Amniotic epithelial cell (primary cell): ENCODE results near the gene ZNF710.
"Not testable (repeated sequence)": the region's sequence is repeated elsewhere in the genome, so short reads cannot be mapped to it uniquely, and the experiment has no call there.

ENCODE experiments used
- DNase-seq: peaks from one replicate; pipeline ENCODE4 v3.0.0-alpha.2; 2010; ENCODE audit warnings: low read depth

The ZNF710 gene

GRCh38 chr15:90101969-90102890 lies 101.1 kb downstream of the ZNF710 start, which contains the start of gene IDH2:
TSS of gene IDH2 (minus strand) at chr15:90102468. CDS start at chr15:90102390, 78 bp downstream.
- peak; percentile 71 for DNase-seq

- no peak for DNase-seq
Observed at GRCh38 chr15:90103701-90104329, 102.7 kb downstream of the ZNF710 start.

DNA sequence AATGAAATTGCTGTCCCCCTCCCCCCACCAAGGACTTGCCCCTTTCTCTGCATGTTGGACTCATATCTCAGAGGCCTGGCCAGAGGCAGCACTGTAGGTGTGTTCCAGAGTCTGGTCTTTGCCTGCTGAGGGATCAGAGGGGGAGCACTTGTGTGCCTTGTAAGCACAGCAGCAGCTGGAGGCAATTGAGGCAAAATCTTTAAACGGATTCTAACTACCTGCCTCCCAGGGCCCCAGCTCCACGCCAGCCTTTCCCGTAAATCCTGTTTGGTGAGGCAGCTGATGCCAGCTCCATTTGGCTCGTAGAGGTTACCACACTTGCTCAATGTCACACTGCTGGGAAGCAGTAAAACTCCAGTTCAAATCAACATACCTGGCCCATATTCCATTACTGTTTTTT lies 103.4 kb downstream of the ZNF710 start:
- DNase-seq: no peak

DNA sequence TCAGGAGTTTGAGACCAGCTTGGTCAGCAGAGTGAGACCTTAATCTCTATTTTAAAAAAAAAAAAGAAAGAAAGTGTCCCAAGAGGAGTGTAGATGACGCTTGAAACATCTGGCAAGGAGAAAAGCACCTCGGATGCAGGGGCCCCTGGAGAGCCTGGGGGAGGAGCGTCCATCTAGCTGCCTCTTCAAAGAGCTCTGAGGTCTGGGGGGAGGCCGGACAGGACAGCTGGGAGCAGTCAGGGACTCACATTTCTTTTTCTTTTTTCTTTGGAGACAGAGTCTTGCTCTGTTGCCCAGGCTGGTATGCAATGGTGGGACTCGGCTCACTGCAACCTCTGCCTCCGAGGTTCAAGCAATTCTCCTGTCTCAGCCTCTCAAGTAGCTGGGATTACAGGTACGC lies 104.4 kb downstream of the ZNF710 start:
- no peak for DNase-seq

DNA sequence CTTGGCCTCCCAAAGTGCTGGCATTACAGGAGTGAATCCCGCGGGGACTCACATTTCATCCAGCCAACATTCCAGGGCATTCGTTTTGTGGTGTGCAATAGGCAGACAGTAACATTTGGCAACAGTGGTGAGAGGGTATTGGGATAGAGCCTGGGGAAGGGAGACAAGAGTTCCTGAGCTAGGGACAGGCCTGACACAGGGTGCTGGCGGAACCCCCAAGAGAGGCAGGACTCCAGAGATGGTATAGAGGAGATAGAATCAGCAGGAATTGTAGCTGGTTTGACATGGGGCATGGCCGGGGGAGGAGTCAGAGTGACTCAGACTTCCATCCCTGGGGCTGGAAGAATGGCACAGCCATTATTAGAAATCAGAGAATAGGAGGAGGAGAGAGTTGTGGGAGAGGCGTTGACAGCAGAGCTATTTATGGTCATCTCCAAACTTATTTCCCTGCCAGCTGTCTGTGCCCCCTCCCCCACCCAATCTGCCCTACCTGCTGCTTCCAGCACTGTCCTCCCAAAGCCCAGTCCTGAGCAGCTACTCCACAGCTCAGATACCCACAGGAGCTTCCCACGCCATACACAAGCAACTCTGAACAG lies 105.5 kb downstream of the ZNF710 start:
- peak; percentile 61 for DNase-seq

GRCh38 chr15:90108038-90108437 lies 106.9 kb downstream of the ZNF710 start:
- not testable (repeated sequence) for DNase-seq

DNA sequence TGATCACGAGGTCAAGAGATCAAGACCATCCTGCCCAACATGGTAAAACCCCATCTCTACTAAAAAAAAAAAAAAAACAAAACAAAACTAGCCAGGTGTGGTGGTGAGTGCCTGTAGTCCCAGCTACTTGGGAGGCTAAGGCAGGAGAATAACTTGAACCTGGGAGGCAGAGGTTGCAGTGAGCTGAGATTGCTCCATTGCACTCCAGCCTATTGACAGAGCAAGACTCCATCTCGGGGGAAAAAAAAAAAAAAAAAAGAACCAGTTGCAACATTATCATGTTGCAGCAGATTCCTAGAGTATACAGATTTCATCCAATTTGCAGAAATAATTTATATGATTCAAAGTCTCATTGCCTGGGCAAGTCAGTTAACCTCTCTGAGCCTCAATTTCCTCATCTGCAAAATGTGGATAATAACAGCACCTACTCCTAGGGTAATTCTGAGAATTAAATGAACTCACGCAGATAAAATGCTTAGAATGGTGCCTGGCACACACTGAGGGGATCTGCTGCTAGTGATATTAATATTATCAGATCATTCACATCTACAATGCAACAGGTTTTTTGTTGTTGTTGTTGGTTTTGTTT lies 108.1 kb downstream of the ZNF710 start:
- peak; percentile 43 for DNase-seq

- no peak for DNase-seq
Observed at GRCh38 chr15:90113166-90113565, 112.0 kb downstream of the ZNF710 start.

DNA sequence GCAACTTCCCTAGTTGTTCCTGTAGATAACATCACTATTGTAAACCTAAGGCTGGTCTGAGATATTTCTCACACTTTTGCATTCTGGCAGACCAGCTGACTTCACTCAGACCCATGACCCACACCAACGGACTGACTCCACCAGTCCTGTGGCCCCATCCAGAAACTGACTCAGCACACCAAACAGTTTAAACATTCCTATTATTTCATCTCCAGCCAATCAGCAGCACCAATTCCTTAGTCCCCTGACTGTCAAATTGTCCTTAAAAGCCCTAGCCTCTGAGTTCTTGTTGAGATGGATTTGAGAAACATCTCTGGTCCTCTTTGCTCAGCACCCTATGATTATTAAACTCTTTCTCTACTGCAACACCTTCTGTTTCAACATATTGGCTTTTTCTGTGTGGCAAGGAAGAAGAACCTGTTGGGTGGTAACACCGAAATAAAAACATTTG lies 113.4 kb downstream of the ZNF710 start:
- DNase-seq: no peak

DNA sequence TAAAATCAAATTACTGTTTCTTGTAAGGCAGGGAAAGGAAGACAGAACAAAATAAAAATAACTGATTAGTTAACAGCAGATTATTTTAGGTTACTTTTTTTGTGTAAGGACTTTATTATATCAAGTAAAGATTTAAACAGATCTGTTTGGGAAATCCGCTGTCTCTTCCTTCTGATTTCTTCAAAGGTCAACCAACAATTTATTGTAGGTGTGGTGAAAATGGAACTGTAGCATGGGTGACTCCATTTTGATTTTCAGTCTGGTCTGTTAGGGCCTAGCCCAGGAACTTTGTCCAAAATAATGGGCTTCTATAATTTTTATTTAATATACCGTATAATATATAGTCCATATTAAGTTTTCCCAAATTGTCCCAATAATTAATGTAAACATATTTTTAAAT lies 114.7 kb downstream of the ZNF710 start:
- DNase-seq: no peak

DNA sequence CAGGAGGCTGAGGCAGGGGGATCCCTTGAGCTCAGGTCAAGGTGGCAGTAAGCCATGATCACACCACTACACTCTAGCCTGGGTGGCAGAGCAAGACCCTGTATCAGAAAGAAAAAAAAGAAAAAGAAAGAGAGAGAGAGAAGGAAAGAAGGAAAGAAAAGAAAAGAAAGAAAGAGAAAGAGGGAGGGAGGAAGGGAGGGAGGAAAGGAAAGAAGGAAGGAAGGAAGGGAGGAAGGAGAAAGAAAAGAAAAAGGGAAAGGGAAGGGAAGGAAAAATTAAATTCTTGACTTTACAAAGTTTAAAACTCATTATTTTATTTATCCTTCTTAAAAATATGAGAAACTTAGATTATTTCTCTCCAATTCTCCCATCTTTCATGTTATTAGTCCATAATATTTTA lies 118.2 kb downstream of the ZNF710 start:
- DNase-seq: no peak

DNA sequence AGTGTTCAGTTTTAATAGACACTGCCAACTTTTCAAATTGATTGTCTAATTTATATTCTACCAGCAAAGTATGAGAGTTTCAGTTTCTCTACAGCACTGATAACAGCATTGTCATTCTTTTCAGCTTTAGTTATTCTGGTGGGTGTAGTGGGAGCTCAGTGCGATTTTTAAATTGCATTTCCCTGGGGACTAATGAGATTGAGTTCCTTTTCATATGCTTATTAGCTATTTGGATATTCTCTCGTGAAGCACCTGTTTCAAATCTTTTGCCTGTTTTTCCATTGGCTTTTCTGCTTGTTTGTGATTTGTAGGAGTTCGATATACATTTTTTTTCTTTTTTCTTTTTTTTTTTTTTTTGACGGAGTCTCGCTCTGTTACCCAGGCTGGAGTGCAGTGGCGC lies 120.0 kb downstream of the ZNF710 start:
- DNase-seq: no peak

GRCh38 chr15:90124507-90124906 lies 123.4 kb downstream of the ZNF710 start:
- DNase-seq: no peak

- no peak for DNase-seq
Observed at GRCh38 chr15:90126022-90126421, 124.9 kb downstream of the ZNF710 start.

- no peak for DNase-seq
Observed at GRCh38 chr15:90126596-90127435, 125.7 kb downstream of the ZNF710 start.

- no peak for DNase-seq
Observed at GRCh38 chr15:90130291-90130690, 129.2 kb downstream of the ZNF710 start.
